Type B pancreatic cell (in vitro differentiated cells): ENCODE results near the gene GIMAP6. TPM values are rescaled to one million over a fixed set of nuclear protein-coding genes. Genes with fewer than 3 reads are reported as not detected.
"Not testable (repeated sequence)": the region's sequence is repeated elsewhere in the genome, so short reads cannot be mapped to it uniquely, and the experiment has no call there.

Experiments
- DNase-seq: peaks from one replicate; pipeline ENCODE4 v3.0.0; 2021; ENCODE audit warnings: mixed read lengths; ENCODE audit not compliant: unreplicated experiment; ENCODE audit errors: extremely low spot score
- H3K27ac Mint-ChIP-seq: 2 replicates; pipeline ENCODE4 v1.8.0; 2021; ENCODE audit warnings: mild to moderate bottlenecking, mixed read lengths
- H3K27me3 Mint-ChIP-seq: 2 replicates; pipeline ENCODE4 v1.8.0; 2021; ENCODE audit warnings: mixed read lengths
- H3K36me3 Mint-ChIP-seq: 2 replicates; pipeline ENCODE4 v1.8.0; 2021; ENCODE audit warnings: mixed read lengths
- H3K4me1 Mint-ChIP-seq: one replicate; pipeline ENCODE4 v1.8.0; 2021; ENCODE audit warnings: mixed read lengths; ENCODE audit not compliant: unreplicated experiment
- H3K4me3 Mint-ChIP-seq: 2 replicates; pipeline ENCODE4 v1.8.0; 2021; ENCODE audit warnings: mild to moderate bottlenecking, mixed read lengths
- H3K9me3 Mint-ChIP-seq: 2 replicates; pipeline ENCODE4 v1.8.0; 2021; ENCODE audit warnings: mixed read lengths
- total RNA-seq: library from RNA; stranded (reverse); gene quantifications from 2 replicates; pipeline ENCODE4 v1.2.1, GENCODE V29; 2021; ENCODE audit warnings: low replicate concordance
- TF ChIP-seq, protein P1 (sequence below): fragments of 200-600 bp; sonication (generic); conservative IDR thresholded peaks from 2 replicates; pipeline ENCODE4 v1.5.0; 2021; ENCODE audit warnings: antibody characterized with exemption, mild to moderate bottlenecking

The GIMAP6 gene
- total RNA-seq, 1 donor from 2014 or later: not detected

GRCh38 chr7:150668472-150668911, 36.3 kb upstream of the GIMAP6 start:
- TF ChIP-seq, protein P1, sequence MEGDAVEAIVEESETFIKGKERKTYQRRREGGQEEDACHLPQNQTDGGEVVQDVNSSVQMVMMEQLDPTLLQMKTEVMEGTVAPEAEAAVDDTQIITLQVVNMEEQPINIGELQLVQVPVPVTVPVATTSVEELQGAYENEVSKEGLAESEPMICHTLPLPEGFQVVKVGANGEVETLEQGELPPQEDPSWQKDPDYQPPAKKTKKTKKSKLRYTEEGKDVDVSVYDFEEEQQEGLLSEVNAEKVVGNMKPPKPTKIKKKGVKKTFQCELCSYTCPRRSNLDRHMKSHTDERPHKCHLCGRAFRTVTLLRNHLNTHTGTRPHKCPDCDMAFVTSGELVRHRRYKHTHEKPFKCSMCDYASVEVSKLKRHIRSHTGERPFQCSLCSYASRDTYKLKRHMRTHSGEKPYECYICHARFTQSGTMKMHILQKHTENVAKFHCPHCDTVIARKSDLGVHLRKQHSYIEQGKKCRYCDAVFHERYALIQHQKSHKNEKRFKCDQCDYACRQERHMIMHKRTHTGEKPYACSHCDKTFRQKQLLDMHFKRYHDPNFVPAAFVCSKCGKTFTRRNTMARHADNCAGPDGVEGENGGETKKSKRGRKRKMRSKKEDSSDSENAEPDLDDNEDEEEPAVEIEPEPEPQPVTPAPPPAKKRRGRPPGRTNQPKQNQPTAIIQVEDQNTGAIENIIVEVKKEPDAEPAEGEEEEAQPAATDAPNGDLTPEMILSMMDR: no peak
- Mint-ChIP-seq H3K27me3 (peaks cover 7% of the 10 kb centered on the region), H3K4me3 (no peak overlapping the region), H3K4me1 (no peaks in the 10 kb centered on the region), H3K9me3 (peaks cover 5% of the 10 kb centered on the region), H3K36me3 (no peaks in the 10 kb centered on the region), H3K27ac (no peak overlapping the region)
- DNase-seq: no peak

DNA sequence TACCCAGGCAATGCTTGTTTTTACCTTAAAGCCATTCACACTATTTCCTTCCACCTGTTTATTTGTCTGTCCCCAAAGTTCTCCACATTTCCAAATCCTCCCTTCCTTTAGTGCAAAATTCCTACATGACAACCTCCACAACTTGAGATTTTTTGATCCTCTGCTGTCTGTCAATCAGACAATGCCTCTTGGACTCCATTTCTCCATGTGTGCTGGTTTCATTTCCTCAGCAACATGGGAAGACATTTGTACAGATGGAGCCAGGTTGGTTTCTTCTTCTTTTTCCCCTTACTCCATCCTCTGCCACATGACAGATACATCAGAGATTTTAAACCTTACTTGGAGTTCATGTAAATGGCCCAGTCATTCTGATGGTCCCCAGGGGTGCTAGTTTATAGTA, 34.2 kb upstream of the GIMAP6 start:
- H3K36me3 Mint-ChIP-seq: no peaks in the 10 kb centered on the region
- no peak overlapping the region for H3K4me3 Mint-ChIP-seq
- no peaks in the 10 kb centered on the region for H3K4me1 Mint-ChIP-seq
- DNase-seq: no peak
- TF ChIP-seq, protein P1: no peak
- H3K27ac Mint-ChIP-seq: no peak overlapping the region
- H3K9me3 Mint-ChIP-seq: peaks cover 5% of the 10 kb centered on the region
- H3K27me3 Mint-ChIP-seq: peaks cover 7% of the 10 kb centered on the region

DNA sequence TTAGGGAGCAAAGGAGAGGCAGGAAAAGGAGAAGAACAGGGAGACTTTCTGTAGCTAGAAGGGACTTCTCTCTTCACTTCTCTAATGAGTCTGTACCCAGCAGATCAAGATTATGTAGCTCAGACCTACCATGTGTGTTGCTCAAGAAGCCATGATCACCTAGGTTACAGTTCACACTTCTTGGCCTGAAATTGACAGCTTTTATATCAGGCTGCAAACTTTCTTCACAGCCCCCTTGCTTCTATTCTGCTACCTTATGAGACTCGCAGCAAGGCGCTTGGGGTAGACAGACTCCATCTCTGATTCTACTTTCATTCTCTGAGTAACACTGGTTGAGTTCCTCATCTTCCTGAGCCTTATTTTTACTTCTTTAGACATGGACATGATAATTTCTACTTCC, 33.7 kb upstream of the GIMAP6 start:
- Mint-ChIP-seq H3K27ac (no peak overlapping the region), H3K36me3 (no peaks in the 10 kb centered on the region), H3K4me1 (no peaks in the 10 kb centered on the region), H3K27me3 (peaks cover 7% of the 10 kb centered on the region), H3K4me3 (no peak overlapping the region), H3K9me3 (peaks cover 5% of the 10 kb centered on the region)
- TF ChIP-seq, protein P1: no peak
- DNase-seq: no peak

DNA sequence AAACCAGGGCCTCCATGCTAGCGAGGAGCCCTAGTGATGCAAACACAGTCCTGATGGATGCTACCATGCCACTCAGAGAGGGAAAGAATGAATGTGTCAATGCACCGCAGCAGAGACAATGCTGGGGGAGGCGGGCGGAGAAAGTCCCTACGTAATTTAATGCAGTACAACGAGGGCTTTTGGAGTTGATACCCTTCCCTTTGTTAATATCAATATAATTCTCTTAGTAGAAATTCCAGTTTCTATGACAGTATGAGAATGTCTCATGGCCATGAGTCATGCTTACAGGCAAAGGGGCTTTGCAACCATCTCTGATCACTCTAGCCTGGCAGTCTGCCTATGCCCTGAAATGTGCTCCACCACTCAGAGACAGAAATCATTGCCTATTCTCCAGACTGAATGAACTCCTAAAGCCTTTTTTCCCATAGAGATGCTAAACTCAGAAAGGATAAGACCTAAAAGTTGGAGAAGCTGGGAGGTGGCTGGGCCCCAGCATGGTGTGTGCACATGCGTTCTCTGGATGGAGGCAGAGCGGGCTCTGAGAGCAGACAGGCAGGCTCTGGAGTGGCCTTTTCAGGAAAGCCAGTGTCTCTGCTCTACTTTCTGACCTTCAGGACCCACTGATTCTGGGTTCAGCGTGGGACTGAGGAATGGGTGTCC, 33.0 kb upstream of the GIMAP6 start:
- Mint-ChIP-seq H3K9me3 (peaks cover 5% of the 10 kb centered on the region), H3K36me3 (no peaks in the 10 kb centered on the region), H3K27me3 (peaks cover 7% of the 10 kb centered on the region), H3K4me3 (no peak overlapping the region), H3K27ac (no peak overlapping the region), H3K4me1 (no peaks in the 10 kb centered on the region)
- TF ChIP-seq, protein P1: no peak
- DNase-seq: no peak

DNA sequence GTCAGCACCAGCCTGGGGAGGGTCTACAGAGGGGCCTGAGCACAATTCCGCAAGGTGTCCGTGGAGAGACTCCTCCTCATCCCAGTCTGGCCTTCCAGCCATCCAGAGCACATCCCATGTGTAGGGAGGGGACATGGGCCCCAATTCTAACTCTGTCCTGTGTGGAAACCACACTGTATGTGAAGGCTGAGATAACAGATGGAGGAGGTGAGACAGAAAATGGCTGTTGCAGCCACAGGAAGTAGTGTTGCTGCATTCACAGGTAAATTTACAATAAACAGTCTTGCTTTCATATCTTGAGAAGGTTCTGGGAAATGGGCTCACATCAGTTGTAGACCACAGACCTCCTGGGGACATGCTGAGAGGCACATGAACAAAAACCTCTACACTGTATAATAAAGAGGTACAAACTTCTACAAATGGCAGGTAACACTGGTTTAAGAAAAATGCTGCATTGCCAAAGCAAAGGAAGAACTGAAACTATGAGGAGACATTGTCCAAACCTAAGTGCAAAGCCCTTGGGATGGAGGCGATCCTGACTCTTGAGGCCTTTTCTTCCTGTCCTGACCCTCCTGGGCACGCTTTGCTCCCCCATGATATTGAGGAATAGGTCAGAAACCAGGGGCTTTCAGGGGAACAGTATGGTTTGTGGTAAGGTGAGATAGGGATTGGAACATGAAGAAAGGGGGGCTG, 31.8 kb upstream of the GIMAP6 start:
- no peak overlapping the region for H3K4me3 Mint-ChIP-seq
- H3K27me3 Mint-ChIP-seq: peaks cover 7% of the 10 kb centered on the region
- H3K4me1 Mint-ChIP-seq: no peaks in the 10 kb centered on the region
- H3K36me3 Mint-ChIP-seq: no peaks in the 10 kb centered on the region
- H3K27ac Mint-ChIP-seq: no peak overlapping the region
- no peak for DNase-seq
- TF ChIP-seq, protein P1: no peak
- peaks cover under 1% of the 10 kb centered on the region for H3K9me3 Mint-ChIP-seq

DNA sequence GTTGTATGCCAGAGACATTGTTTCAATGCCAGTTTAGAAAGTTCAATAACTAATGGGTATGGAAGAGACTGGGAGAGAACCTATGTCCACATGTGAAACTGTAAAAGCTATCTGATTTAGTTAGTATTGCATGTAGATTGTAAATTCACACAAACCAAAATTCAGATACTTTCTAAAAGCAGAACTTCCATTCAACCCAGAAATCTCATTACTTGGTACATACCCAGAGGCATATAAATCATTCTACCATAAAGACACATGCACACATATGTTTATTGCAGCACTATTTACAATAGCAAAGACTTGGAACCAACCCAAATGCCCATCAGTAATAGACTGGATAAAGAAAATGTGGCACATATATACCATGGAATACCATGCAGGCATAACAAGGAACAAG, 30.6 kb upstream of the GIMAP6 start:
- not testable (repeated sequence) for H3K36me3 Mint-ChIP-seq, H3K4me3 Mint-ChIP-seq, H3K4me1 Mint-ChIP-seq, DNase-seq, H3K9me3 Mint-ChIP-seq, H3K27me3 Mint-ChIP-seq, H3K27ac Mint-ChIP-seq
